Kidney (tissue), 14 donors: ENCODE measurements around the gene ALPL. TPM values are rescaled to one million over a fixed set of nuclear protein-coding genes. Genes with fewer than 3 reads are reported as not detected.
"Not testable (repeated sequence)": the region's sequence is repeated elsewhere in the genome, so short reads cannot be mapped to it uniquely, and the experiment has no call there.

Source experiments
- DNase-seq, 5 donors: peaks; one replicate each; pipeline ENCODE4 v3.0.0-alpha.2; 2013 to 2020
- FAIRE-seq: peaks from 2 replicates; lab custom pipeline; 2012; peaks lifted over from hg19 to GRCh38; lab: Jason Lieb, UNC
- H3K27ac ChIP-seq, 2 donors: one replicate each; pipeline ENCODE4 v1.7.0; 2013; ENCODE audit warnings: low read depth in 2 of 2, low read length in 2 of 2, inconsistent platforms in 1 of 2
- H3K27me3 ChIP-seq: one replicate; pipeline ENCODE4 v1.7.1; 2013; ENCODE audit warnings: low read length, inconsistent platforms; ENCODE audit not compliant: control insufficient read depth, insufficient read depth
- H3K36me3 ChIP-seq, 3 donors: one replicate each; pipeline versions ENCODE4 v1.7.0 to v1.7.1; 2013; ENCODE audit warnings: low read length in 3 of 3, control low read depth in 1 of 3, inconsistent platforms in 1 of 3; ENCODE audit not compliant: insufficient read depth in 3 of 3, control insufficient read depth in 2 of 3
- H3K4me1 ChIP-seq, 3 donors: one replicate each; pipeline versions ENCODE4 v1.7.0 to v1.7.1; 2013; ENCODE audit warnings: low read length in 3 of 3, inconsistent platforms in 1 of 3, low read depth in 1 of 3; ENCODE audit not compliant: control insufficient read depth in 2 of 3, insufficient read depth in 2 of 3
- H3K4me3 ChIP-seq, 3 donors: one replicate each; pipeline versions ENCODE4 v1.7.0 to v1.8.1; 2013; ENCODE audit warnings: low read length in 3 of 3, control low read depth in 1 of 3, inconsistent platforms in 1 of 3
- H3K9ac ChIP-seq, 3 donors: one replicate each; pipeline versions ENCODE4 v1.7.0 to v1.7.1; 2013; ENCODE audit warnings: low read length in 3 of 3, control low read depth in 1 of 3, inconsistent platforms in 1 of 3
- H3K9me3 ChIP-seq, 3 donors: one replicate each; pipeline versions ENCODE4 v1.7.0 to v1.7.1; 2013; ENCODE audit warnings: low read length in 3 of 3, control low read depth in 1 of 3, inconsistent platforms in 1 of 3; ENCODE audit not compliant: control insufficient read depth in 2 of 3, insufficient read depth in 1 of 3
- CTCF ChIP-seq: IDR thresholded peaks from 3 replicates; pipeline ENCODE4 v1.5.1; 2012; ENCODE audit warnings: mild to moderate bottlenecking, moderate library complexity, borderline replicate concordance; ENCODE audit not compliant: insufficient read depth; ENCODE audit errors: extremely low read depth
- intact Hi-C: fragments of 100-400 bp; cut with DNase I; formaldehyde crosslinking; loops from one replicate; pipeline ENCODE4 v1.11.1; 2022
- polyA plus RNA-seq: library from polyadenylated mRNA; stranded (reverse); fragments of 350-450 nt; fragmentation: Illumina TruSeq; extraction: RNeasy Lipid Tissue Mini Kit (QIAGEN cat#74804); gene quantifications from one replicate; pipeline ENCODE4 v1.2.3, GENCODE V29; 2014; ENCODE audit warnings: low read depth, low replicate concordance; ENCODE audit not compliant: insufficient read depth
- total RNA-seq: library from RNA; stranded (reverse); fragmentation: NEBNext Ultra II Directional; extraction: Animal tissue kit (Norgen Biotek cat#: 25700); gene quantifications from one replicate; pipeline ENCODE4 v1.2.1, GENCODE V29; 2021
- donor health status: control.
- donor health status: control.
- donor health status: control.
- donor health status: control.
- donor health status: control.
- donor health status: DM: yes; HTN: yes; CAD: no.
- donor health status: Normal renal cell carcinoma (clear cell type).

Gene ALPL
- total and polyA plus RNA-seq, 2 donors from 2014 or later, result 8.4 to 133 TPM

GRCh38 chr1:21469581-21469980, 39.6 kb upstream of the ALPL start:
- Histone ChIP-seq H3K27ac (no peak overlapping the region), H3K36me3 (peaks cover 0 to 5% (median 4%) of the 10 kb centered on the region in 3 donors), H3K9me3 (no peaks in the 10 kb centered on the region), H3K4me1 (no peaks in the 10 kb centered on the region), H3K9ac (no peak overlapping the region), H3K27me3 (no peaks in the 10 kb centered on the region), H3K4me3 (no peak overlapping the region)
- TF ChIP-seq CTCF, result no peak
- FAIRE-seq (no peak), DNase-seq (no peak)
- intact Hi-C loops, result no loop called here

GRCh38 chr1:21472861-21473260, 36.4 kb upstream of the ALPL start:
- TF ChIP-seq CTCF, result no peak
- H3K27ac ChIP-seq, result no peak overlapping the region
- no peaks in the 10 kb centered on the region for H3K4me1 ChIP-seq
- no peak overlapping the region for H3K4me3 ChIP-seq
- H3K36me3 ChIP-seq, result peaks cover 0 to 6% (median 5%) of the 10 kb centered on the region in 3 donors
- DNase-seq (no peak), FAIRE-seq (no peak)
- no peak overlapping the region for H3K9ac ChIP-seq
- no peaks in the 10 kb centered on the region for H3K9me3 ChIP-seq
- intact Hi-C loops, result no loop called here
- no peaks in the 10 kb centered on the region for H3K27me3 ChIP-seq

GRCh38 chr1:21478356-21478755, 30.9 kb upstream of the ALPL start:
- Histone ChIP-seq H3K9me3 (no peaks in the 10 kb centered on the region), H3K9ac (no peak overlapping the region), H3K27me3 (no peaks in the 10 kb centered on the region), H3K27ac (no peak overlapping the region), H3K4me1 (no peaks in the 10 kb centered on the region), H3K4me3 (no peak overlapping the region), H3K36me3 (peaks cover 0 to 17% (median 5%) of the 10 kb centered on the region in 3 donors)
- TF ChIP-seq CTCF, result no peak
- DNase-seq, result no peak
- intact Hi-C loops, result no loop called here
- FAIRE-seq, result no peak

- intact Hi-C loops, H3K4me1 ChIP-seq, H3K27me3 ChIP-seq, H3K9me3 ChIP-seq, FAIRE-seq, H3K27ac ChIP-seq, H3K36me3 ChIP-seq, DNase-seq, H3K9ac ChIP-seq, H3K4me3 ChIP-seq: not testable (repeated sequence)
Measured at GRCh38 chr1:21483881-21484280, 25.3 kb upstream of the ALPL start.
